ENCODE data around the gene PTPRO.

The PTPRO gene

DNA sequence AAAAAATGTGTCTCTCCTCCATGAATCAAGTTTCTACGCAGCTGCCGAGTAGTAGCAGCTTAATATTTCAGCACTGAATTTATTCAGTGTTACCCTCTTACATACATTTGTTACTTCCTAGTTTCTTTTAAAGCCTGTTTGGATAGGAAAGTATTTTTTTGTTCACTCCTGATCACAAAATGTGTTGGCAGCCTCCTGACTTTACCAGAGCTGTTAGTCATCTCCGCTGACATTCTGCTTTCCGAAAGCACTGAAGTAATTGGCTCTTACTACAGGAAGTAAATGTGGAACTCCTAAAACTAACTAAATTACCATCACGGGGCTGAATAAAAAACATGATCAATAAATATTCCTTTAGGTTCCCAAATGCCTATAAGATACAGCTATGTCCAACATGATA lies 241.4 kb downstream of the PTPRO start:
- Histone ChIP-seq H3K4me3 (ENCODE audit: low read length) (no peak overlapping the region), H3K4me1 (ENCODE audit: low read length) (peaks cover 35% of the 10 kb centered on the region), H4K20me1 (ENCODE audit: insufficient read depth, low read length) (no peaks in the 10 kb centered on the region), H3K4me2 (ENCODE audit: low read length) (no peak overlapping the region), H3K27ac (ENCODE audit: low read length) (no peak overlapping the region), H3K9me3 (ENCODE audit: insufficient read depth, low read length) (no peaks in the 10 kb centered on the region), H3K9ac (ENCODE audit: low read length) (no peak overlapping the region), H3K36me3 (replicated peaks; ENCODE audit: low read depth, low read length) (peaks cover 54% of the 10 kb centered on the region), H2AFZ (ENCODE audit: low read depth, low read length) (no peak overlapping the region), H3K79me2 (ENCODE audit: low read length) (no peaks in the 10 kb centered on the region), H3K27me3 (ENCODE audit: low read depth, low read length) (no peaks in the 10 kb centered on the region)
- TF ChIP-seq, protein P1, sequence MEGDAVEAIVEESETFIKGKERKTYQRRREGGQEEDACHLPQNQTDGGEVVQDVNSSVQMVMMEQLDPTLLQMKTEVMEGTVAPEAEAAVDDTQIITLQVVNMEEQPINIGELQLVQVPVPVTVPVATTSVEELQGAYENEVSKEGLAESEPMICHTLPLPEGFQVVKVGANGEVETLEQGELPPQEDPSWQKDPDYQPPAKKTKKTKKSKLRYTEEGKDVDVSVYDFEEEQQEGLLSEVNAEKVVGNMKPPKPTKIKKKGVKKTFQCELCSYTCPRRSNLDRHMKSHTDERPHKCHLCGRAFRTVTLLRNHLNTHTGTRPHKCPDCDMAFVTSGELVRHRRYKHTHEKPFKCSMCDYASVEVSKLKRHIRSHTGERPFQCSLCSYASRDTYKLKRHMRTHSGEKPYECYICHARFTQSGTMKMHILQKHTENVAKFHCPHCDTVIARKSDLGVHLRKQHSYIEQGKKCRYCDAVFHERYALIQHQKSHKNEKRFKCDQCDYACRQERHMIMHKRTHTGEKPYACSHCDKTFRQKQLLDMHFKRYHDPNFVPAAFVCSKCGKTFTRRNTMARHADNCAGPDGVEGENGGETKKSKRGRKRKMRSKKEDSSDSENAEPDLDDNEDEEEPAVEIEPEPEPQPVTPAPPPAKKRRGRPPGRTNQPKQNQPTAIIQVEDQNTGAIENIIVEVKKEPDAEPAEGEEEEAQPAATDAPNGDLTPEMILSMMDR (IDR thresholded peaks at IDR 0.05; ENCODE audit: low read depth, low read length) = no peak
- TF ChIP-seq EZH2phosphoT487 (IDR thresholded peaks at IDR 0.05; ENCODE audit: low read depth) = no peak

DNA sequence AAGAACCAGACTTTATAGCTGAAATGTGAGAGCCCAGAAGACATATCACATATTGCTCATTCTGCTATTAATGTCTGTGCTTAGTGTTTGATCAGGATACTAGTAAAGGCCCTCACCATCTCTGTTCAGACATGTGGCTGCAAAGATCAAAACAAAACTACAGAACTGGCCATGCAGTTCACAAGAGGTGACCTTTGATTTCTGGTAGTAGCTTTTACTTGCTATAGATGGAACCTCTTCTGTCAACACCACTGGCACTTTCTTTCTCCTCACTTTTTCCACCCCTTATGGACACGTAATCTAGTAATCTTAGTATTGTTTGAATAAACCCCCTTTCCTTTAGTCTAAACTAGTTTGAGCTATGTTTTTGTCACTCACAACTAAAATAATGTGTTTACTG lies 252.0 kb downstream of the PTPRO start:
- peaks cover 75% of the 10 kb centered on the region for H3K36me3 ChIP-seq (replicated peaks; ENCODE audit: low read depth, low read length)
- peaks cover 49% of the 10 kb centered on the region for H3K4me1 ChIP-seq (ENCODE audit: low read length)
- TF ChIP-seq, protein P1 (IDR thresholded peaks at IDR 0.05; ENCODE audit: low read depth, low read length) = no peak
- no peak for TF ChIP-seq EZH2phosphoT487 (IDR thresholded peaks at IDR 0.05; ENCODE audit: low read depth)
- H3K4me2 ChIP-seq (ENCODE audit: low read length) = no peak overlapping the region
- no peak overlapping the region for H3K4me3 ChIP-seq (ENCODE audit: low read length)
- no peak overlapping the region for H3K9ac ChIP-seq (ENCODE audit: low read length)
- H4K20me1 ChIP-seq (ENCODE audit: insufficient read depth, low read length) = no peaks in the 10 kb centered on the region
- H3K9me3 ChIP-seq (ENCODE audit: insufficient read depth, low read length) = no peaks in the 10 kb centered on the region; the same call in 1 of the 2 replicates
- H3K27ac ChIP-seq (ENCODE audit: low read length) = no peak overlapping the region
- no peaks in the 10 kb centered on the region for H3K79me2 ChIP-seq (ENCODE audit: low read length)
- no peaks in the 10 kb centered on the region for H3K27me3 ChIP-seq (ENCODE audit: low read depth, low read length)
- no peak overlapping the region for H2AFZ ChIP-seq (ENCODE audit: low read depth, low read length)

DNA sequence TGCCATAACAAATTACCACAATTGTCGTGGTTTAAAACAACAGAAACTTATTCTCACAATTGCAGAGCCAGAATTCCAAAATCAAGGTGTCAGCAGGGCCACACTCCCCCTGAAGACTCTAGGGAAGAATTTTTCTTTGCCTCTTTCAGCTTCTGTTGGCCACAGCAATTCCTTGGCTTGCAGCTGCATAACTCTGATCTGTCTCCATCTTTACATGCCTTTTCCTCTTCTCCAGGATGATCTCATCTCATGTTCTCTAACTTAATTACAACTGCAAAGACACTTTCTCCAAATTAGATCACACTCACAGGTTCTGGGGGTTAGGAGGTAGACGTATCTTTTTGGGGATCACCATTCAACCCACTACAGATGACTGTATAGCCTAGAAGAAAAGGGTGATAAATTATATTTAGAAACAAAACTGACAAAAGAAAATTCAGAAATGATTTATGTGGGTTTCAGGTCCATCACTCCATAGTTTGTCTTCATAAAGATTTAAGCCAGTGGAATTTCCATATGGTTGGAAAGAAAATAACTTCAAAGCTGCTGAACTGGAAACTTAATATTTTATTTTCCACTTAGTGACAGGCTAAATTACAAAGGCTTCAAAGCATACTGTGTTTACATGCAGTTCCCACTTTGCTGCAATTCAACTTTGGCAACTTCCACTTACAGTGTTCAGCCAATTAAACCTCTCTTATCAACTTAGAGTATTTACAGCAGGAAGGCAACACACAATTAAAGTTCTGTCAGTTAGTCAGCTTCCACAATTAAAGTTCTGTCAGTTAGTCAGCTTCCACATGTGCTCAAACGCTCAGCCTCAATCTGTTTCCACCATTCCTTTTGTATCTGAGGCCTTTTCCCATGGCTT lies 253.6 kb downstream of the PTPRO start:
- no peaks in the 10 kb centered on the region; the same call in 1 of the 2 replicates for H3K9me3 ChIP-seq (ENCODE audit: insufficient read depth, low read length)
- no peak overlapping the region for H3K4me3 ChIP-seq (ENCODE audit: low read length)
- no peak overlapping the region for H2AFZ ChIP-seq (ENCODE audit: low read depth, low read length)
- peaks cover 49% of the 10 kb centered on the region for H3K4me1 ChIP-seq (ENCODE audit: low read length)
- H4K20me1 ChIP-seq (ENCODE audit: insufficient read depth, low read length) = no peaks in the 10 kb centered on the region
- no peak for TF ChIP-seq EZH2phosphoT487 (IDR thresholded peaks at IDR 0.05; ENCODE audit: low read depth)
- TF ChIP-seq, protein P1 (IDR thresholded peaks at IDR 0.05; ENCODE audit: low read depth, low read length) = no peak
- no peaks in the 10 kb centered on the region for H3K79me2 ChIP-seq (ENCODE audit: low read length)
- peaks cover 73% of the 10 kb centered on the region for H3K36me3 ChIP-seq (replicated peaks; ENCODE audit: low read depth, low read length)
- no peak overlapping the region for H3K9ac ChIP-seq (ENCODE audit: low read length)
- no peak overlapping the region for H3K27ac ChIP-seq (ENCODE audit: low read length)
- H3K27me3 ChIP-seq (ENCODE audit: low read depth, low read length) = no peaks in the 10 kb centered on the region
- no peak overlapping the region for H3K4me2 ChIP-seq (ENCODE audit: low read length)

DNA sequence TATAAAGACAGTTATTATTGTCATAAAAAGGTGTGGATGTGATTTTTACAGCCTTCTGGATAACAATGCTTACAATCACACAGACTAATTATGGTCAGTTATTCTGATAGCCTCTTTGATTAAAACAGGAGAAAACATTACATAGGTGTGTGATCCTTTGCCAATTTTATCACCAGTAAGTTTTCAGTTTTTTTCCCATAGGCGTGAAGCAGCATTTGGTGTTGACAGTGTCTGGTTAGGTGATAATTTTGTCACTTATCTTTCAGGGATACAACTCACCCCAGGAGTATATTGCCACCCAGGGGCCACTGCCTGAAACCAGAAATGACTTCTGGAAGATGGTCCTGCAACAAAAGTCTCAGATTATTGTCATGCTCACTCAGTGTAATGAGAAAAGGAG lies 258.1 kb downstream of the PTPRO start:
- peaks cover 38% of the 10 kb centered on the region for H3K4me1 ChIP-seq (ENCODE audit: low read length)
- no peak overlapping the region for H3K9ac ChIP-seq (ENCODE audit: low read length)
- peak overlapping the region; percentile 6; the same call in 1 of the 2 replicates for H3K4me2 ChIP-seq (ENCODE audit: low read length)
- H3K27ac ChIP-seq (ENCODE audit: low read length) = no peak overlapping the region
- no peaks in the 10 kb centered on the region for H3K79me2 ChIP-seq (ENCODE audit: low read length)
- no peak for TF ChIP-seq EZH2phosphoT487 (IDR thresholded peaks at IDR 0.05; ENCODE audit: low read depth)
- TF ChIP-seq, protein P1 (IDR thresholded peaks at IDR 0.05; ENCODE audit: low read depth, low read length) = peak; percentile 38
- H3K27me3 ChIP-seq (ENCODE audit: low read depth, low read length) = no peaks in the 10 kb centered on the region
- H4K20me1 ChIP-seq (ENCODE audit: insufficient read depth, low read length) = no peaks in the 10 kb centered on the region
- H3K4me3 ChIP-seq (ENCODE audit: low read length) = no peak overlapping the region
- peaks cover 58% of the 10 kb centered on the region for H3K36me3 ChIP-seq (replicated peaks; ENCODE audit: low read depth, low read length)
- no peaks in the 10 kb centered on the region for H3K9me3 ChIP-seq (ENCODE audit: insufficient read depth, low read length)
- H2AFZ ChIP-seq (ENCODE audit: low read depth, low read length) = no peak overlapping the region
